ENCODE results near the gene NR4A3. TPM values are rescaled to one million over a fixed set of nuclear protein-coding genes. Genes with fewer than 3 reads are reported as not detected.

Gene NR4A3
- total RNA-seq, 1 donor from 2014 or later = 6.2 TPM

DNA sequence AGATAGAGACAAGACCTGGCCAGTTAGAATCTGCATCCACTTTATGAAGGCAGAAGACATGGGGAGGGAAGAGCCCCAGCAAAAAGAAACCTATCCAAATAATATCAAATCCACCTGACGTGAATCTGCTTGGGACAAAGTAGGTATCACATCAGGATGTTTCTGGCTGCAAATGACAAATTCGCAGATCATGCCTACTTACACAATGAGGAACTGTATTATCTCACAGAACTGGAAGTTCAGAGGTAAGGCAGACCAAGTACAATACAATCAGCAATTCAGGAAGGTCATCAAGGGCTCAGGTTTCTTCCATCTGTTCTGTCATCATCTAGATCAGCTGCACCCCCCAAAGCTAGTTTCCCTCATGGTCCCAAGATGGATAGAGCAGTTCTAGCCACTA, 13.2 kb upstream of the NR4A3 start:
- TF ChIP-seq, protein P1, sequence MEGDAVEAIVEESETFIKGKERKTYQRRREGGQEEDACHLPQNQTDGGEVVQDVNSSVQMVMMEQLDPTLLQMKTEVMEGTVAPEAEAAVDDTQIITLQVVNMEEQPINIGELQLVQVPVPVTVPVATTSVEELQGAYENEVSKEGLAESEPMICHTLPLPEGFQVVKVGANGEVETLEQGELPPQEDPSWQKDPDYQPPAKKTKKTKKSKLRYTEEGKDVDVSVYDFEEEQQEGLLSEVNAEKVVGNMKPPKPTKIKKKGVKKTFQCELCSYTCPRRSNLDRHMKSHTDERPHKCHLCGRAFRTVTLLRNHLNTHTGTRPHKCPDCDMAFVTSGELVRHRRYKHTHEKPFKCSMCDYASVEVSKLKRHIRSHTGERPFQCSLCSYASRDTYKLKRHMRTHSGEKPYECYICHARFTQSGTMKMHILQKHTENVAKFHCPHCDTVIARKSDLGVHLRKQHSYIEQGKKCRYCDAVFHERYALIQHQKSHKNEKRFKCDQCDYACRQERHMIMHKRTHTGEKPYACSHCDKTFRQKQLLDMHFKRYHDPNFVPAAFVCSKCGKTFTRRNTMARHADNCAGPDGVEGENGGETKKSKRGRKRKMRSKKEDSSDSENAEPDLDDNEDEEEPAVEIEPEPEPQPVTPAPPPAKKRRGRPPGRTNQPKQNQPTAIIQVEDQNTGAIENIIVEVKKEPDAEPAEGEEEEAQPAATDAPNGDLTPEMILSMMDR (IDR thresholded peaks at IDR 0.05; ENCODE audit: borderline replicate concordance) = no peak
- DNase-seq = no peak
- Histone ChIP-seq H3K36me3 (peaks cover 6% of the 10 kb centered on the region), H3K27ac (replicated peaks) (no peak overlapping the region), H3K4me1 (peaks cover 8% of the 10 kb centered on the region), H3K4me3 (no peak overlapping the region), H3K27me3 (ENCODE audit: low read depth) (no peaks in the 10 kb centered on the region), H3K9me3 (replicated peaks) (no peaks in the 10 kb centered on the region)
- intact Hi-C loops (cut with micrococcal nuclease) = no loop called here

DNA sequence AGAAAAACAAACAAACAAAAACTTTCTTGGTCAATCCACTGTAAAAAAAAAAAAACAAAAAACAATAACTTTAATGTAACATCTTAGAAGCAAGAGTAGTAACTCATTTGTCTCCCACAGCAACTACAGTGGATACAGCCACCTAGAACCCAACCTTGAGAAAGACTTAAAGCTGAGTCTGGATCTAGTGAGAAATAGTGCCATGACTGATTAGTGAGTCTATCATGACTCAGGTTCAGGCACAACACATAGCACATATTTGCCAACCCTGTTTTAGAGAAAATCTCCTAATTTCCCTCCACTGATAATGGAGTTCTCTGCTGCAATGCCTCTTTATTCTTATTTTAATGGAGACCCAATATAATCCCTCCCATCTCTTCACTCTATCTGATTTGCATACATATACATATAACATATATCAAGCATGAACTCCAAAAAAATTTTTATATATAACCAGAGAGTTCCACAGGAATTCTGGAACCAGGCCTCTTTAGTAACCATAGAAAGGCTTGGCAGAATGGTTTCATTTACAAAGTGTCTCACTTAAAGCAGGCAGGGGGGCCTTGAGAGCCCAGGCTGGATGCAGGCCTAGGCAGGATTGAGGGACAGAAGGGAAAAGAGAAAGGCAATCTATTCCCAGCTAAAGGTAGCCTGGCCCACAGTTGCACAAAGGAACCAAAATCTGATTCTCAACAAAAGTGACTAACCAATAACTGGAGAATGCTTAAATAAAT, 11.9 kb upstream of the NR4A3 start:
- H3K27me3 ChIP-seq (ENCODE audit: low read depth) = no peaks in the 10 kb centered on the region
- DNase-seq = no peak
- no peak overlapping the region for H3K27ac ChIP-seq (replicated peaks)
- H3K36me3 ChIP-seq = peaks cover 6% of the 10 kb centered on the region
- peaks cover 13% of the 10 kb centered on the region for H3K4me1 ChIP-seq
- H3K4me3 ChIP-seq = no peak overlapping the region
- intact Hi-C loops (cut with micrococcal nuclease) = no loop called here
- TF ChIP-seq, protein P1 (IDR thresholded peaks at IDR 0.05; ENCODE audit: borderline replicate concordance) = no peak
- H3K9me3 ChIP-seq (replicated peaks) = no peaks in the 10 kb centered on the region

DNA sequence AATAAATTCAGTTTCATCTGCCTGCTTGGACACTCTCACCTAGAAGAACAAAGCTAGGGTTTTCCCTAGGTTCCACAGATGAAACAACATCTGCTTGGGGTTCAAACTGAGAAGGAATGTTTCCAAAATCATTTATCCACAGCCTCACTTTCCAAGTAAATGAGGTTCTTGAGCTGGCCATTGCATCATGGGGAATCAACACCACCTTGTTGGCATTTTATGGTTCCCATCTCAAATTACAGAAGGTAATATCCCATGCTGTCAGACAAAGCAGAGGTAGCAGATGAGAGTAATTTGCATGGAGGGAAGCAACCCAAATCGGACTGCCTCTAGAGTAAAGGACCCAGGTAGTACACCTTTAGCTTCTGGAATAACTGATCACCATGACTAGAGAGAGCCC, 10.5 kb upstream of the NR4A3 start:
- Histone ChIP-seq H3K27me3 (ENCODE audit: low read depth) (no peaks in the 10 kb centered on the region), H3K4me3 (no peak overlapping the region), H3K27ac (replicated peaks) (no peak overlapping the region), H3K36me3 (peaks cover 6% of the 10 kb centered on the region), H3K4me1 (peaks cover 17% of the 10 kb centered on the region), H3K9me3 (replicated peaks) (no peaks in the 10 kb centered on the region)
- intact Hi-C loops (cut with micrococcal nuclease) = no loop called here
- TF ChIP-seq, protein P1 (IDR thresholded peaks at IDR 0.05; ENCODE audit: borderline replicate concordance) = no peak
- DNase-seq = no peak

DNA sequence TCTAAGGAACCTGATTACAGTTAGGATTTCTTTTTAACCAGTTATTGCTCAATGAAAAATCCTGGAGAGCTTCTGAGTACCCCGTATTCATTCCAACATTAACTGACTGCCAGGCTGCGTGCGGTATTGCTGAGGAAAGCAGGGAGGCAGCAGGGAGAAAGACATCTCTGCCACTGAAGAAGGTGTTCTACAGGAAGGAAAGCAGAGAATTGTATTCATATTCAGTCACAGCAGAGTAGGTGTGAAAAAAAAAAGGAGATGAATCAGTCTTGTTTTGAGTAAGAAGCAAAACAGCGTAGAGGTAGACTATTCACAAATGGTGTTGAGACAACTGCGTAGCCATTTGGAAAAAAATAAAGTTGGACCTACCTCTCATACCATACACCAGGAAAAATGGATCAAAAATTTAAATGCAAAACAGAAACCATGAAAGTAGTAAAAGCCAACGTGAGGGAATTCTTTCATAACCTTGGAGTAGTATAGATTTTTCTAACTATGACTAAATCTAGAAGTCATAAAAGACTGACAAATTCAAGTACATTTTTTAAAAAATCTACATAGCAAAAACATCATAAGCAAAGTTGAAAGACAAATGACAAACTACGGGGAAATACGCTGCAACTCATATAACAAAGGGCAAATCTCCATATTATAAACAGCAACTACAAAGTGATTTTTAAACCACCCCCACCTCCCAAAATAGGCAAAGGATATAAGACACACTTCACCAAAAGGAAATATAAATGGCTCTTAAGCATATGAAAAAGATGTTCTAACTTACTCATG, 9.9 kb upstream of the NR4A3 start:
- Histone ChIP-seq H3K4me1 (peaks cover 17% of the 10 kb centered on the region), H3K36me3 (peaks cover 6% of the 10 kb centered on the region), H3K9me3 (replicated peaks) (no peaks in the 10 kb centered on the region), H3K27me3 (ENCODE audit: low read depth) (no peaks in the 10 kb centered on the region), H3K4me3 (no peak overlapping the region), H3K27ac (replicated peaks) (no peak overlapping the region)
- intact Hi-C loops (cut with micrococcal nuclease) = no loop called here
- DNase-seq = no peak
- TF ChIP-seq, protein P1 (IDR thresholded peaks at IDR 0.05; ENCODE audit: borderline replicate concordance) = no peak

DNA sequence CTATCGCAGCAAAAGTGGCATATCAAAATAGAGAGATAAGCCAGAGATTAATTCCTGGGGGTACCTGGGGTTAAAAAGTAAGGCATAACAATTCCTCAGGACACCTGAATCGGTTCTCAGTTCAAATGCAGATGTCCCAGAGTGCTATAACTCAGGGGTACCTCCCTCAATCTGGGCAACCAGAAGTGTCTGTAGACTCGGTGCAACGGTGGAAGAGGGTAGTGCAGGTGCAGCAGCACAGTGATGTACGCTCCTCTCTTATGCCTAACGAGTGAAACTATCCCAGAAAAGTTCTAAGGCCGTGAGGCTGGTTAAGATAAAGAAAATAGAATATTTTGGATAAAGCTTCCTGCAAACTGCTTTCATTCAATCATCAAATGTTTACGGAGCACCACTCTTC, 7.9 kb upstream of the NR4A3 start:
- Histone ChIP-seq H3K4me1 (peaks cover 23% of the 10 kb centered on the region), H3K9me3 (replicated peaks) (no peaks in the 10 kb centered on the region), H3K27me3 (ENCODE audit: low read depth) (no peaks in the 10 kb centered on the region), H3K27ac (replicated peaks) (no peak overlapping the region), H3K4me3 (no peak overlapping the region), H3K36me3 (peaks cover 6% of the 10 kb centered on the region)
- DNase-seq = no peak
- intact Hi-C loops (cut with micrococcal nuclease) = no loop called here
- TF ChIP-seq, protein P1 (IDR thresholded peaks at IDR 0.05; ENCODE audit: borderline replicate concordance) = no peak

All from left ventricle myocardium inferior (tissue), 1 donor.